IMR-90 (cell line): ENCODE measurements around the gene SLC9A3. TPM values are rescaled to one million over a fixed set of nuclear protein-coding genes. Genes with fewer than 3 reads are reported as not detected.
A peak's percentile ranks its signal among the peaks of the same experiment; 100 is the strongest.

ENCODE experiments used
- ATAC-seq: fragments of 200-7000 bp; cut with Tn5 transposase; 2 replicates; pipeline ENCODE4 v1.9.1; 2020; ENCODE audit warnings: low read depth, mild to moderate bottlenecking, moderate library complexity
- BruUV-seq: library from RNA; stranded (reverse); fragments of 400-500 nt; replicated peaks from 2 replicates; lab custom pipeline; 2021; lab: Mats Ljungman, UMichigan
- CTCF ChIA-PET: fragments of 300-600 bp; formaldehyde crosslinking; extraction: SDS; loops from one replicate; lab custom pipeline; 2021; ENCODE audit warnings: antibody characterized with exemption; lab: Yijun Ruan, JAX
- POLR2A ChIA-PET: fragments of 300-600 bp; sonication (Branson Sonifier 250); formaldehyde crosslinking; loops from one replicate; lab custom pipeline; 2022; ENCODE audit warnings: antibody characterized with exemption; ENCODE audit not compliant: unreplicated experiment; lab: Charles Lee
- DNase-seq: peaks from one replicate; pipeline ENCODE4 v3.0.0; 2013
- H2AFZ ChIP-seq: replicated peaks from 2 replicates; pipeline ENCODE3; 2013; ENCODE audit warnings: low read length, mild to moderate bottlenecking; ENCODE audit not compliant: poor library complexity
- H2AK5ac ChIP-seq: 2 replicates; pipeline ENCODE4 v1.6.1; 2013; ENCODE audit warnings: low read depth, low read length, inconsistent platforms
- H2AK9ac ChIP-seq: replicated peaks from 2 replicates; pipeline ENCODE3; 2013; ENCODE audit warnings: mild to moderate bottlenecking, low read depth, low read length, moderate library complexity; ENCODE audit not compliant: poor library complexity
- H2BK120ac ChIP-seq: 2 replicates; pipeline ENCODE4 v1.6.1; 2013; ENCODE audit warnings: low read depth, low read length, inconsistent platforms
- H2BK15ac ChIP-seq: 3 replicates; pipeline ENCODE4 v1.6.1; 2013; ENCODE audit warnings: low read depth, low read length, inconsistent platforms
- H2BK20ac ChIP-seq: 2 replicates; pipeline ENCODE4 v1.6.1; 2013; ENCODE audit warnings: low read depth, mild to moderate bottlenecking, inconsistent platforms, low read length, moderate library complexity
- H2BK5ac ChIP-seq: 2 replicates; pipeline ENCODE4 v1.6.1; 2013; ENCODE audit warnings: mild to moderate bottlenecking, low read depth, low read length, inconsistent platforms; ENCODE audit not compliant: poor library complexity, severe bottlenecking
- H3K14ac ChIP-seq: replicated peaks from 2 replicates; pipeline ENCODE4 v1.6.1; 2013; ENCODE audit warnings: low read depth, low read length, inconsistent platforms
- H3K18ac ChIP-seq: 2 replicates; pipeline ENCODE4 v1.6.1; 2013; ENCODE audit warnings: low read depth, low read length, control low read depth
- H3K23ac ChIP-seq: 2 replicates; pipeline ENCODE4 v1.6.1; 2013; ENCODE audit warnings: low read depth, low read length, inconsistent platforms
- H3K27ac ChIP-seq: 2 replicates; pipeline ENCODE4 v1.5.1; 2013; ENCODE audit warnings: mild to moderate bottlenecking, control low read depth, low read length; ENCODE audit not compliant: insufficient read depth
- H3K27me3 ChIP-seq: 2 replicates; pipeline ENCODE4 v1.6.1; 2013; ENCODE audit warnings: low read length; ENCODE audit not compliant: control insufficient read depth, insufficient read depth
- H3K36me3 ChIP-seq: 2 replicates; pipeline ENCODE4 v1.6.1; 2013; ENCODE audit warnings: low read length, mixed read lengths; ENCODE audit not compliant: control insufficient read depth, insufficient read depth
- H3K4ac ChIP-seq: 2 replicates; pipeline ENCODE4 v1.6.1; 2013; ENCODE audit warnings: low read depth, low read length, inconsistent platforms
- H3K4me1 ChIP-seq: 2 replicates; pipeline ENCODE4 v1.6.1; 2013; ENCODE audit warnings: low read length, mixed read lengths; ENCODE audit not compliant: control insufficient read depth, insufficient read depth
- H3K4me2 ChIP-seq: 2 replicates; pipeline ENCODE4 v1.6.1; 2013; ENCODE audit warnings: low read depth, mild to moderate bottlenecking, control low read depth, low read length, moderate library complexity
- H3K4me3 ChIP-seq: 2 replicates; pipeline ENCODE4 v1.5.1; 2013; ENCODE audit warnings: low read depth, mild to moderate bottlenecking, control low read depth, low read length, moderate library complexity; ENCODE audit not compliant: insufficient read depth
- H3K56ac ChIP-seq: 2 replicates; pipeline ENCODE4 v1.6.1; 2013; ENCODE audit warnings: low read length, inconsistent platforms; ENCODE audit not compliant: insufficient read depth; ENCODE audit errors: extremely low read depth
- H3K79me1 ChIP-seq, 2 experiments: 2 replicates each; pipeline ENCODE4 v1.6.1; 2013; ENCODE audit warnings: low read length in 2 of 2, inconsistent platforms in 1 of 2, low read depth in 1 of 2
- H3K9ac ChIP-seq: 2 replicates; pipeline ENCODE4 v1.6.1; 2013; ENCODE audit warnings: low read depth, low read length, control low read depth
- H3K9me1 ChIP-seq: 2 replicates; pipeline ENCODE4 v1.6.1; 2013; ENCODE audit warnings: low read length, inconsistent platforms; ENCODE audit not compliant: insufficient read depth
- H3K9me3 ChIP-seq: 2 replicates; pipeline ENCODE4 v1.6.1; 2013; ENCODE audit warnings: low read length; ENCODE audit not compliant: control insufficient read depth, insufficient read depth
- H4K20me1 ChIP-seq: 2 replicates; pipeline ENCODE4 v1.6.1; 2013; ENCODE audit warnings: low read length, inconsistent platforms; ENCODE audit not compliant: insufficient read depth
- H4K5ac ChIP-seq: 2 replicates; pipeline ENCODE4 v1.6.1; 2013; ENCODE audit warnings: mild to moderate bottlenecking, low read depth, low read length, control low read depth
- H4K8ac ChIP-seq, 2 experiments: 2 replicates each; pipeline ENCODE4 v1.6.1; 2013; ENCODE audit warnings: low read depth in 2 of 2, low read length in 2 of 2, control low read depth in 1 of 2, inconsistent platforms in 1 of 2
- H4K91ac ChIP-seq: 2 replicates; pipeline ENCODE4 v1.6.1; 2013; ENCODE audit warnings: low read depth, low read length, inconsistent platforms; ENCODE audit not compliant: insufficient read depth
- BHLHE40 ChIP-seq: fragments of 150-350 bp; IDR thresholded peaks from 2 replicates; pipeline ENCODE4 v1.6.1; 2016; ENCODE audit warnings: mild to moderate bottlenecking, low read depth, low read length
- CEBPB ChIP-seq: IDR thresholded peaks from 2 replicates; pipeline ENCODE4 v1.6.1; 2012; ENCODE audit warnings: low read depth, low read length, improper control_type of control experiment
- FOS ChIP-seq: fragments of 150-350 bp; IDR thresholded peaks from 2 replicates; pipeline ENCODE4 v1.6.1; 2016; ENCODE audit warnings: low read depth, low read length
- MAZ ChIP-seq: IDR thresholded peaks from 2 replicates; pipeline ENCODE4 v1.6.1; 2012; ENCODE audit warnings: low read depth, mild to moderate bottlenecking, low read length, improper control_type of control experiment, moderate library complexity, borderline replicate concordance
- RFX5 ChIP-seq: IDR thresholded peaks from 2 replicates; pipeline ENCODE4 v1.8.0; 2012; ENCODE audit warnings: low read depth, mild to moderate bottlenecking, low read length, moderate library complexity
- WGBS, 2 experiments: methylation state at CpG; one replicate each; pipeline versions ENCODE4 v1.1.5 to v1.1.7; 2013; ENCODE audit warnings: missing lambda C conversion rate in 2 of 2; ENCODE audit not compliant: insufficient read length in 1 of 2; ENCODE audit errors: extremely low coverage in 2 of 2; 5-methylcytosine and 5-hydroxymethylcytosine counted together
- dilution Hi-C: fragments of 300-500 bp; cut with HindIII; formaldehyde crosslinking; loops from one replicate; pipeline ENCODE4 v1.14.3; 2018; ENCODE audit warnings: low sequenced_read_pairs; ENCODE audit not compliant: unreplicated experiment
- in situ Hi-C: fragments of 300-500 bp; cut with MboI; formaldehyde crosslinking; loops from 3 replicates; pipeline ENCODE4 v1.14.3; 2019; ENCODE audit warnings: low sequenced_read_pairs, inconsistent platforms, mixed read lengths
- intact Hi-C: fragments of 100-400 bp; cut with micrococcal nuclease; formaldehyde crosslinking; loops from 2 replicates; pipeline ENCODE4 v1.10.0; 2022
- polyA plus RNA-seq, 3 experiments: library from polyadenylated mRNA; depleted of rRNA; stranded (reverse); fragments of >200 nt; gene quantifications; 2 replicates each; pipeline ENCODE4 v1.2.3, GENCODE V29; 2012; ENCODE audit warnings: low replicate concordance in 1 of 3
- total RNA-seq: library from RNA; depleted of rRNA; stranded (reverse); fragments of >200 nt; gene quantifications from 2 replicates; pipeline ENCODE4 v1.2.3, GENCODE V29; 2012

Gene SLC9A3
- total and polyA plus RNA-seq, 2 of the 4 experiments (the other 2 are of a cell fraction), result 0.72 to 1.5 TPM

- in situ Hi-C loops, result no loop called here
These were observed 23.0 kb downstream of the SLC9A3 start for GRCh38 chr5:501105-501830.

More at GRCh38 chr5:501105-501830, 23.0 kb downstream of the SLC9A3 start:
- no peak overlapping the region for H2AK5ac ChIP-seq
- no TSS peak for BruUV-seq
- no peak overlapping the region for H4K91ac ChIP-seq
- ChIA-PET CTCF (no interaction called here), POLR2A (no interaction called here)
- H3K4ac ChIP-seq, result no peak overlapping the region
- no peaks in the 10 kb centered on the region for H3K36me3 ChIP-seq
- no peak overlapping the region for H3K23ac ChIP-seq
- H3K27me3 ChIP-seq, result peaks cover 47% of the 10 kb centered on the region
- no peak overlapping the region for H2BK120ac ChIP-seq
- H3K4me3 ChIP-seq, result no peak overlapping the region
- no peaks in the 10 kb centered on the region; the same call in 1 of the 2 replicates for H3K9me3 ChIP-seq
- TF ChIP-seq MAZ, result no peak
- no peak for TF ChIP-seq BHLHE40
- no peak for TF ChIP-seq RFX5
- TF ChIP-seq CEBPB, result no peak
- no peak for TF ChIP-seq FOS
- no peaks in the 10 kb centered on the region for H3K9me1 ChIP-seq
- dilution Hi-C loops (no loop called here), intact Hi-C loops (no loop called here)
- H2BK5ac ChIP-seq, result no peak overlapping the region
- no peak overlapping the region for H4K8ac ChIP-seq
- no peak overlapping the region for H3K4me2 ChIP-seq
- H4K5ac ChIP-seq, result no peak overlapping the region
- no peak overlapping the region for H3K14ac ChIP-seq
- H4K20me1 ChIP-seq, result no peaks in the 10 kb centered on the region
- WGBS, 2 experiments, result 82% methylated on average over 29 of the region's 41 CpGs; no CpG with 5 or more reads in 1 of the 2 experiments
- no peak overlapping the region for H3K27ac ChIP-seq
- H3K9ac ChIP-seq, result no peak overlapping the region
- H2BK15ac ChIP-seq, result no peak overlapping the region
- H3K56ac ChIP-seq, result no peak overlapping the region
- DNase-seq, result no peak
- no peaks in the 10 kb centered on the region for H3K4me1 ChIP-seq
- no peak overlapping the region for H3K18ac ChIP-seq
- no peak for ATAC-seq
- no peak overlapping the region for H2AFZ ChIP-seq
- H3K79me1 ChIP-seq, result no peaks in the 10 kb centered on the region
- no peak overlapping the region for H2BK20ac ChIP-seq
- H2AK9ac ChIP-seq, result peak overlapping the region; percentile 76
